ENCODE measurements around the gene RAB11B. TPM values are rescaled to one million over a fixed set of nuclear protein-coding genes. Genes with fewer than 3 reads are reported as not detected.

RAB11B gene
- total and polyA plus RNA-seq, 10 of the 15 experiments (the other 5 are each of a cell fraction or from before 2014, with no cell fraction given): 0.92 to 82.5 (median 17.9) TPM

- CTCF ChIA-PET: no interaction called here
- intact Hi-C loops (cut with micrococcal nuclease; ENCODE audit: unreplicated experiment) (no loop called here), in situ Hi-C loops (cut with MboI) (no loop called here)
- Histone ChIP-seq H4K20me1 (ENCODE audit: control insufficient read depth, insufficient read depth) (no peaks in the 10 kb centered on the region), H3K4me3 (no peak overlapping the region), H3K9ac (ENCODE audit: control insufficient read depth, insufficient read depth, low read length) (no peak overlapping the region), H3K4me2 (ENCODE audit: control insufficient read depth, insufficient read depth) (no peak overlapping the region), H3K9me3 (replicated peaks; ENCODE audit: control insufficient read depth, insufficient read depth, low read length) (no peaks in the 10 kb centered on the region), H3K4me1 (ENCODE audit: control insufficient read depth, insufficient read depth, low read length) (no peaks in the 10 kb centered on the region), H3K79me2 (ENCODE audit: control insufficient read depth, insufficient read depth, low read length) (no peaks in the 10 kb centered on the region), H3K27me3 (replicated peaks in 1 of 2; ENCODE audit: control insufficient read depth in 2 of 2, insufficient read depth in 2 of 2, low read length in 1 of 2) (peaks cover 0 to 6% of the 10 kb centered on the region in 2 experiments; a peak in 2 of 4 replicates), H2AFZ (ENCODE audit: control insufficient read depth, low read depth, low read length) (no peak overlapping the region), H3K36me3 (ENCODE audit: control insufficient read depth in 2 of 2, insufficient read depth in 2 of 2, low read length in 1 of 2) (no peaks in the 10 kb centered on the region), H3K27ac (ENCODE audit: control insufficient read depth, insufficient read depth) (no peak overlapping the region)
- SMC1A ChIA-PET (ENCODE audit: uncharacterized antibody, unreplicated experiment): no interaction called here
- WGBS (ENCODE audit: insufficient coverage, insufficient replicate concordance, low lambda C conversion rate, missing lambda C conversion rate): 66% methylated on average over 11 of the region's 11 CpGs
- POLR2A ChIA-PET: interaction anchor here (0.6 kb wide), 1 partner anchor 26 kb away, joined by 4 read pairs; no protein-coding TSS in a partner anchor
- RAD21 ChIA-PET (ENCODE audit: unreplicated experiment): no interaction called here
- no peak for ATAC-seq
- TF ChIP-seq ATF7 (IDR thresholded peaks at IDR 0.05; ENCODE audit: low read depth): no peak
- no peak for TF ChIP-seq ZNF217 (IDR thresholded peaks at IDR 0.05)
- BruUV-seq (replicated peaks): no TSS peak
- DNase-seq (ENCODE audit: low read depth, low spot score): no peak
- no peak for FAIRE-seq
These were observed 24.0 kb upstream of the RAB11B start for GRCh38 chr19:8366121-8366581.

DNA sequence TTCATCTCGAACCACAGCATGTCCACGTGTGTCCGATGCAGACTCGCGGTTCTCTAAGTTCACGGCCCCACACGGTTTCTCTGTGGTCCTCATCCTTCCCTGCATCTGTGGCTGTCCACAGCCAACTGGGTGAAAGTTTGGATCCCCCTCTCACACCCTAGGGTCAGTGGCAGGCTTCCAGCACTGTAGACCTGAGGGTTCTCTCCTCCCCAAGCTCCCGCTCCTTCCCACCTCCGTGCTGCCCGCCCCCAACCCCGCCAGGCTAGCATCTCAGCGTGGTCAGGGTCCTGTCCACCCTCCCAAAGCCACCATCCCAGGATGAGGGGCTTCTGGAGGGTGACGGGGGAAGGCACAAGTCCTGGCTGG is 23.2 kb upstream of the RAB11B start:
- SMC1A ChIA-PET (ENCODE audit: uncharacterized antibody, unreplicated experiment): no interaction called here
- no peaks in the 10 kb centered on the region for H3K9me3 ChIP-seq (replicated peaks; ENCODE audit: control insufficient read depth, insufficient read depth, low read length)
- DNase-seq (ENCODE audit: low read depth, low spot score) (no peak), FAIRE-seq (no peak), ATAC-seq (no peak)
- in situ Hi-C loops (cut with MboI) (no loop called here), intact Hi-C loops (cut with micrococcal nuclease; ENCODE audit: unreplicated experiment) (no loop called here)
- CTCF ChIA-PET: no interaction called here
- H3K4me3 ChIP-seq: no peak overlapping the region
- H2AFZ ChIP-seq (ENCODE audit: control insufficient read depth, low read depth, low read length): no peak overlapping the region
- POLR2A ChIA-PET: no interaction called here
- H3K4me2 ChIP-seq (ENCODE audit: control insufficient read depth, insufficient read depth): no peak overlapping the region
- no peak overlapping the region for H3K9ac ChIP-seq (ENCODE audit: control insufficient read depth, insufficient read depth, low read length)
- no peaks in the 10 kb centered on the region for H3K36me3 ChIP-seq (ENCODE audit: control insufficient read depth in 2 of 2, insufficient read depth in 2 of 2, low read length in 1 of 2)
- no peaks in the 10 kb centered on the region for H4K20me1 ChIP-seq (ENCODE audit: control insufficient read depth, insufficient read depth)
- TF ChIP-seq E2F8 (IDR thresholded peaks at IDR 0.05; ENCODE audit: low read depth, partially characterized antibody) (no peak), TCF12 (IDR thresholded peaks at IDR 0.05; ENCODE audit: low read depth, low read length) (no peak), NFIC (IDR thresholded peaks at IDR 0.05; ENCODE audit: low read depth, low read length) (no peak), ZSCAN29 (IDR thresholded peaks at IDR 0.05) (no peak), NFXL1 (IDR thresholded peaks at IDR 0.05; ENCODE audit: borderline replicate concordance) (no peak)
- H3K27ac ChIP-seq (ENCODE audit: control insufficient read depth, insufficient read depth): no peak overlapping the region
- WGBS (ENCODE audit: insufficient coverage, insufficient replicate concordance, low lambda C conversion rate, missing lambda C conversion rate): 64% methylated on average over 10 of the region's 13 CpGs
- H3K79me2 ChIP-seq (ENCODE audit: control insufficient read depth, insufficient read depth, low read length): no peaks in the 10 kb centered on the region
- H3K4me1 ChIP-seq (ENCODE audit: control insufficient read depth, insufficient read depth, low read length): no peaks in the 10 kb centered on the region
- H3K27me3 ChIP-seq (replicated peaks in 1 of 2; ENCODE audit: control insufficient read depth in 2 of 2, insufficient read depth in 2 of 2, low read length in 1 of 2): peaks cover 0 to 6% of the 10 kb centered on the region in 2 experiments; a peak in 2 of 4 replicates
- RAD21 ChIA-PET (ENCODE audit: unreplicated experiment): no interaction called here
- BruUV-seq (replicated peaks): no TSS peak
